Measurements from ENCODE around the gene TMEM131L. TPM values are rescaled to one million over a fixed set of nuclear protein-coding genes. Genes with fewer than 3 reads are reported as not detected.

The TMEM131L gene
- total and polyA plus RNA-seq, 3 donors from 2014 or later = 9.1 to 15.0 (median 12.6) TPM

DNA sequence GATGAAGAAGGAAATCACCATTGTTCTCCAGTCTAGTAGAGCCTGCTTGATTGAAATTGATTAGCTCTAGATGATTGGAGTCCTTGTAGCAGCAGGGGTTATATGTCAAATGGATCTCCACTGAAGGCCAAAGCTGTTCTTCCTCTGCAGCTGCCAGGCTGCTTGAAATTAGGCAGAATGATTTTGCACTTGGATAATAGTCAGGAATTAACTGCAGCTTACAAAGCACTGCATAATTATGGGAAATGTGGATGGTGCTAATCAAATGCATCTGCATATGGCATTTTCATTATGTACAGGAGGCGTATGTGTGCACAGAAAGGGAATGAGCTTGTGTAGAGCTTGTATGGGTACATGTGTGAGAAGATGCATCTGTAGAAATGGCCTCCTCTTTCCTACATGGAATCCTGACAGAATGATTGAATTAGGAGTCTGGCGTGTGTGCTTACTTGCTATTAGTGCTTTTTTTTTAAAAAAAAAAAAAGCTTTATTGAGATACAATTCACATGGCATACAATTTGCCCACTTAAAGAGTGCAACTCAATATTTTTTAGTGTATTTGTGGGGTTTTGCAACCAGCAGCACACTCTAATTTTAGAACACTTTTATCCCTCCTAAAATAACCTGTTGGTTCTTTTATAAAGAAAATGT lies 65.9 kb downstream of the TMEM131L start:
- no peak for DNase-seq
- H3K4me1 ChIP-seq = peaks cover 17% of the 10 kb centered on the region
- 83% methylated on average over 2 of the region's 2 CpGs for WGBS, 2 donors
- H3K4me3 ChIP-seq = no peak overlapping the region
- TF ChIP-seq POLR2A (IDR thresholded peaks at IDR 0.05) = no peak
- TF ChIP-seq, protein P1, sequence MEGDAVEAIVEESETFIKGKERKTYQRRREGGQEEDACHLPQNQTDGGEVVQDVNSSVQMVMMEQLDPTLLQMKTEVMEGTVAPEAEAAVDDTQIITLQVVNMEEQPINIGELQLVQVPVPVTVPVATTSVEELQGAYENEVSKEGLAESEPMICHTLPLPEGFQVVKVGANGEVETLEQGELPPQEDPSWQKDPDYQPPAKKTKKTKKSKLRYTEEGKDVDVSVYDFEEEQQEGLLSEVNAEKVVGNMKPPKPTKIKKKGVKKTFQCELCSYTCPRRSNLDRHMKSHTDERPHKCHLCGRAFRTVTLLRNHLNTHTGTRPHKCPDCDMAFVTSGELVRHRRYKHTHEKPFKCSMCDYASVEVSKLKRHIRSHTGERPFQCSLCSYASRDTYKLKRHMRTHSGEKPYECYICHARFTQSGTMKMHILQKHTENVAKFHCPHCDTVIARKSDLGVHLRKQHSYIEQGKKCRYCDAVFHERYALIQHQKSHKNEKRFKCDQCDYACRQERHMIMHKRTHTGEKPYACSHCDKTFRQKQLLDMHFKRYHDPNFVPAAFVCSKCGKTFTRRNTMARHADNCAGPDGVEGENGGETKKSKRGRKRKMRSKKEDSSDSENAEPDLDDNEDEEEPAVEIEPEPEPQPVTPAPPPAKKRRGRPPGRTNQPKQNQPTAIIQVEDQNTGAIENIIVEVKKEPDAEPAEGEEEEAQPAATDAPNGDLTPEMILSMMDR (IDR thresholded peaks at IDR 0.05) = no peak
- no peaks in the 10 kb centered on the region for H3K9me3 ChIP-seq
- no peaks in the 10 kb centered on the region for H3K36me3 ChIP-seq (ENCODE audit: low read depth, missing control alignments)
- no peaks in the 10 kb centered on the region for H3K27me3 ChIP-seq
- intact Hi-C loops (cut with DNase I; ENCODE audit: low total_unique reads) = no loop called here
- no peak overlapping the region for H3K27ac ChIP-seq

DNA sequence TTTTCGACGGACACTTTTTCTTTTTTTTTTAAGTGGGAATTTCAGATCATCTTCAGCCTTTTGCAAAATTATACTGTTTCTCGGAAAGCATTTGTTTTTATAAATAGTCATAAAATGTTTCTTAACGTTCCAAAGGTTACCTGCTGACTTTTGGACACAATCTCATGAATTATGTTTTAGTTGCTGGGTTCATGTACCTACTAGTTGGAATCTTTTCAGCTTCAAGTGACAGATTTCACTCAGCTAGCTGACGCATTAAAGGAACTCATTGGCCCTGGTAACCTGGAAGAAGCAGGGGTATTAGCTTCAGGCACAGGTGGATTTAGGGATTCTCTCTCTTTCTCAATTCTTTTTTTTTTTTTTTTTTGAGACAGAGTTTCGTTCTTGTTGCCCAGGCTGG lies 66.5 kb downstream of the TMEM131L start:
- 76 to 81% methylated on average over 6 of the region's 6 CpGs for WGBS, 2 donors
- no peak for TF ChIP-seq POLR2A (IDR thresholded peaks at IDR 0.05)
- TF ChIP-seq, protein P1 (IDR thresholded peaks at IDR 0.05) = no peak

DNA sequence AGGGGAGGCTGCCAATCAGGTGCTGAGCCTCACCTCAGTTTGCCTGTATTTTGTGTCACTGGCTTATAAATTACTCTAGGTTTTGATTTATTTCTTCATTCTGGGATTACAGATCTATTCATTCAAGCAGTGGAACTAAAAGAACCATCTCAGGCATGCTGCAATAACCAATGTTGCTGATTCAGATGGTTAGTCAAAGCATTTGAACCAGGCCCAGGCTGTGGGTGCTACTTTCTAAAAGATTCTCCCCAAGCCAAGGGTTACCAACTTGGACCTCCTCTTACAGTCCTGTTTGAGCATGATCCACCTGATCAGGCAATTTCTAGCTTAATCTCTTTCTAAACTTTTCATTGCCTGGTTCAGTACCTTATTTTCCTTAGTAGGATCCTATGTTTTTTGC lies 67.2 kb downstream of the TMEM131L start:
- H3K27ac ChIP-seq = no peak overlapping the region
- no peaks in the 10 kb centered on the region for H3K36me3 ChIP-seq (ENCODE audit: low read depth, missing control alignments)
- H3K9me3 ChIP-seq = no peaks in the 10 kb centered on the region
- DNase-seq = no peak
- TF ChIP-seq, protein P1 (IDR thresholded peaks at IDR 0.05) = no peak
- no peak for TF ChIP-seq POLR2A (IDR thresholded peaks at IDR 0.05)
- H3K27me3 ChIP-seq = no peaks in the 10 kb centered on the region
- intact Hi-C loops (cut with DNase I; ENCODE audit: low total_unique reads) = no loop called here
- peaks cover 22% of the 10 kb centered on the region for H3K4me1 ChIP-seq
- H3K4me3 ChIP-seq = no peak overlapping the region

More for the DNA sequence above, 66.5 kb downstream of the TMEM131L start:
- H3K4me1 ChIP-seq = peaks cover 17% of the 10 kb centered on the region
- H3K4me3 ChIP-seq = no peak overlapping the region
- H3K27ac ChIP-seq = no peak overlapping the region
- H3K9me3 ChIP-seq = no peaks in the 10 kb centered on the region
- H3K36me3 ChIP-seq (ENCODE audit: low read depth, missing control alignments) = no peaks in the 10 kb centered on the region
- no peaks in the 10 kb centered on the region for H3K27me3 ChIP-seq
- DNase-seq = no peak
- intact Hi-C loops (cut with DNase I; ENCODE audit: low total_unique reads) = no loop called here

DNA sequence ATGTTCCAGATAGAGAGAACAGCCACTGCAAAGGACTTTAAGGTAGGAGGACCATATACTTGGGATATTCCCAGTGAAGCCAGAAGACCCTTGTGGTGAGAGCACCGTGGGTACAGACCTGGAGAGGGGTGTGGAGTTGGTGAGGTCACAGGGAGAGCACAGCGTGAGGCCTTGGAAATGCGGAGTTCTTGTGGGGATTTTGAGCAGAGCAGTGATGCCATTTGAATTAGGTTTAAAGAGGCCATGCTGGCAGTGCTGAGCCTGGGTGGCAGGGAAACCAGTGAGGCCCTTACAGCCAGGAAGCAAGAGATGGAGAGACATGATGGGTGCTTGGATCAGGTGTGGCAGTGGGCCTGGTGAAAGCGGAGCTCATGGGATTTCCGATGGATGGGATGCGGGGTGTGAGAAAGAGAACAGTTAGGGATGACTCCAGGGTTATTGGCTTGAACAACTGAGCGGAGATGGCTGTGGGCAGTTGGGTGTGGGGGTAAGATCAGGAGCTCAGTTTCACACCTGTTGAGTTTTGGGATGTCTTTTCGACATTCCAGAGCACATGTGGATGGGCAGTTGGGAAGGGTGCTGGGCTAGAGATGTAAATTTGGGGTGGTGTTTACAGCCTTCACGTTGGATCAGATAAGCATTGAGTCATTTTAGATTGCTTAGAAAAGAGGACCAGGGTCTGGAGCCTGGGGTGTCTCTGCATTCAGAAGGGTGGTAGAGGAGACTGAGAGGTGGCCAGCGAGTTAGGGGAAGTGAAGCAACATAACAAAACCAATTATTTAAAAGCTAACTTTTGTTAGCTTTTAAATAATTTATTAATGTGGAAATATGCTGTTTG lies 68.9 kb downstream of the TMEM131L start:
- DNase-seq = no peak
- Histone ChIP-seq H3K9me3 (no peaks in the 10 kb centered on the region), H3K27me3 (no peaks in the 10 kb centered on the region), H3K4me1 (peaks cover 14% of the 10 kb centered on the region), H3K27ac (no peak overlapping the region), H3K4me3 (no peak overlapping the region), H3K36me3 (ENCODE audit: low read depth, missing control alignments) (no peaks in the 10 kb centered on the region)
- TF ChIP-seq, protein P1 (IDR thresholded peaks at IDR 0.05) = no peak
- no peak for TF ChIP-seq POLR2A (IDR thresholded peaks at IDR 0.05)
- intact Hi-C loops (cut with DNase I; ENCODE audit: low total_unique reads) = no loop called here
- WGBS, 2 donors = 81 to 93% methylated on average over 10 of the region's 10 CpGs

Data from testis (tissue), 3 donors.